Mesodermal cell (in vitro differentiated cells): ENCODE measurements around the gene MGMT.

ENCODE experiments used
- H3K27ac ChIP-seq: 2 replicates; pipeline ENCODE4 v1.7.0; 2013; ENCODE audit warnings: mild to moderate bottlenecking, low read depth, low read length, moderate library complexity; ENCODE audit not compliant: severe bottlenecking
- H3K36me3 ChIP-seq: 2 replicates; pipeline ENCODE4 v1.7.1; 2013; ENCODE audit warnings: mild to moderate bottlenecking, low read length, moderate library complexity; ENCODE audit not compliant: control insufficient read depth, insufficient read depth
- H3K4me1 ChIP-seq: one replicate; pipeline ENCODE4 v1.7.1; 2013; ENCODE audit warnings: mild to moderate bottlenecking, low read length; ENCODE audit not compliant: insufficient read depth, control insufficient read depth, poor library complexity, severe bottlenecking
- H3K4me3 ChIP-seq: 2 replicates; pipeline ENCODE4 v1.7.0; 2013; ENCODE audit warnings: low read length, control low read depth, mild to moderate bottlenecking; ENCODE audit not compliant: insufficient read depth, poor library complexity, severe bottlenecking; ENCODE audit errors: extremely low read depth
- H3K9me3 ChIP-seq: 2 replicates; pipeline ENCODE4 v1.7.1; 2013; ENCODE audit warnings: mild to moderate bottlenecking, low read length, moderate library complexity; ENCODE audit not compliant: control insufficient read depth
- WGBS, 2 experiments: methylation state at CpG; one replicate each; pipeline ENCODE4 v1.1.5; 2013; ENCODE audit warnings: missing lambda C conversion rate in 2 of 2; ENCODE audit not compliant: insufficient coverage in 2 of 2; 5-methylcytosine and 5-hydroxymethylcytosine counted together

MGMT gene

DNA sequence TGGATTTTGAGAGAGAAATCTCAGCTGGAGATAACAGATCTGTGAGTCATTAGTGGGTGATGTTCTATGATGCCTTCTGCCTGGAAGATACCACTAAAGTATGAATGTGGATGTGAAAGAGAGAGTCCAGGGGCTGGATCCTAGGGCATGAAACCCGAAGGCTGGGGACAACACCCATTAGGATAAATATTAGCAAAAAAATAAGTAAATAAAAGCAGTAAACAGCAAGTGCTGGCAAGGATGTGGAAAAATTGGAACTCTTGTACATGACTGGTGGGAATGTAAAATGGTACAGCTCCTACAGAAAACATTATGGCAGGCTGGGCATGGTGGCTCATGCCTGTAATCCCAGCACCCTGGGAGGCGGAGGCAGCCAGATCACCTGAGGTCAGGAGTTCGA is 16.6 kb upstream of the MGMT start:
- peaks cover 4% of the 10 kb centered on the region for H3K4me1 ChIP-seq

DNA sequence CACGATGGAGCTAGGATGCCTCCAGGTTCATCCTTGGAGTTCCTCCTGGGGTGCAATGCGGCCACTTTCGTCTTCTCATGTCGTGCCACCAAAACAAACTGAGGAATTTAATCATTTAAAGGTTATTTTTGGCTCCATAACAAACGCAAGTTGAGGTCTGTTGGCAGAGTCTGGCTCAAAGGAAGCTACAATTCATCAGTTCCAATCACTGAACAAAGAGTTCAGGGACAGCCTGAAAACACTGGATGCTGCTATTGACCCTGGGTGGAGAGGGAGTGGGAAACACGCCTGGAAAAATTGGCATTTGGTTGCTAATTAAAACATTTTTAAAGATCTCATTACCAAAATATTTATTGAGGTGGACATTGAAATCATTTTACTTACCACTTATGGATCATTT is 11.4 kb upstream of the MGMT start:
- 92 to 96% methylated on average over 5 of the region's 6 CpGs for WGBS, 2 experiments
- Histone ChIP-seq H3K36me3 (no peaks in the 10 kb centered on the region), H3K4me3 (no peak overlapping the region), H3K9me3 (no peaks in the 10 kb centered on the region), H3K27ac (no peak overlapping the region), H3K4me1 (peaks cover under 1% of the 10 kb centered on the region)

More for the DNA sequence above, 16.6 kb upstream of the MGMT start:
- Histone ChIP-seq H3K36me3 (no peaks in the 10 kb centered on the region), H3K27ac (no peak overlapping the region), H3K4me3 (no peak overlapping the region), H3K9me3 (no peaks in the 10 kb centered on the region)
- WGBS, 2 experiments: 86 to 100% methylated on average over 2 of the region's 3 CpGs

DNA sequence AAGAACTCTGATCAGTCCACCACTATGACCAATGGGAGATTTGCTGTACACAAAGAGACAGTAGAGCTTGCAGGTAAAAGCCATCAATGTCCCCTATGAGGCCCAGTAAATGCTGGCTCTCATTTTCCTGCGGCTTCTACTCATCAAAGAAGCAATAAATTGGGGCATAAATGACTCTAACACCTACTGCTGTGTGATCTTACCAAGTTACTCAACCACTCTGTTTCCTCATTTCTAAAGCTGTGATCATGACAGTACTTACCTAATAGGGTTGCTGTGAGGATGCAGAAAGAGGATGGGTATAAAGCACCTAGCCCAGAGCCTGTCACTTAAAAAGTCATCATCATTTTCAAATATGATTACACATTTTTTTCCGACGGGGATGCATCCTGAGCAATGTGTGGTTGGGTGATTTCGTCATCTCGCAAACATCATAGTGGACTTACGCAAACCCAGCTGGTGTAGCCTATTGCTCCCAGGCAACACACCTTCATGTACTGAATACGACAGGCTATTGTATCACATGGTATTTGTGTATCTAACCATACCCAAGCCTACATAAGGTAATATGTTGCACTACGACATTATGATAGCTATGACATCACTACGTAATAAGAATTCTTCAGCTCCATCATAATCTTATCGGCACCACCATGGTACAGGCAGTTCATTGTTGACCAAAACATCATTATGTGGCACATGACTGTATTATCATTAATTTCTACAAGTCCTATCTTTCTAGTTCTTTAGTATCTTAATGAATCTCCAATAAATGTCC is 7.1 kb upstream of the MGMT start:
- H3K4me3 ChIP-seq: no peak overlapping the region
- no peaks in the 10 kb centered on the region for H3K9me3 ChIP-seq
- H3K27ac ChIP-seq: no peak overlapping the region
- 94 to 97% methylated on average over 4 to 10 of the region's 10 CpGs for WGBS, 2 experiments
- H3K4me1 ChIP-seq: no peaks in the 10 kb centered on the region
- H3K36me3 ChIP-seq: no peaks in the 10 kb centered on the region

DNA sequence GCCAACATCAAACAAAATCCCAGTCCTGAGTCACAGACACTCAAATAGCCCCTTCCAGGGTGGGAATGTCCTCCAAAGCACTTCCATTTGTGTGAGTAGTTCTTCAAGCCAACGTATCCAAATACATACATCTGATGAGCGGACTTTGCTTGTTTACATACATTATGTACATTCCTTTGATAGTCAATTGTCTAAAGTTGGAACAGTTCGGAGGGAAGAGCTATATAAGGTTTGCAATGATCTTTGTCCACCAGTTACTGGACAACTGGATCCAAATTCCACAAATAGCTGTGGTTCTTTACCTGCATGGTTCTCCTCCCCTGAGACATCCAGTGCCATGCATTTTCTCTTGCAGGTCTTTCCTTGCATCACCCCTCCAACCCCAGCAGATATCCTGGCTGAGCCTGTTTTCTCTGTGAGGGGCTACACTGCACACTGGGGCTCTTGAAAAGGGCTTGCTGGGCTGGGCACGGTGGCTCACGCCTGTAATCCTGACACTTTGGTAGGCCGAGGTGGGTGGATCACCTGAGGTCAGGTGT is 4.7 kb upstream of the MGMT start:
- WGBS, 2 experiments: 87 to 90% methylated on average over 3 of the region's 6 CpGs
- H3K4me1 ChIP-seq: no peaks in the 10 kb centered on the region
- no peak overlapping the region for H3K27ac ChIP-seq
- H3K9me3 ChIP-seq: no peaks in the 10 kb centered on the region
- no peaks in the 10 kb centered on the region for H3K36me3 ChIP-seq
- no peak overlapping the region for H3K4me3 ChIP-seq

DNA sequence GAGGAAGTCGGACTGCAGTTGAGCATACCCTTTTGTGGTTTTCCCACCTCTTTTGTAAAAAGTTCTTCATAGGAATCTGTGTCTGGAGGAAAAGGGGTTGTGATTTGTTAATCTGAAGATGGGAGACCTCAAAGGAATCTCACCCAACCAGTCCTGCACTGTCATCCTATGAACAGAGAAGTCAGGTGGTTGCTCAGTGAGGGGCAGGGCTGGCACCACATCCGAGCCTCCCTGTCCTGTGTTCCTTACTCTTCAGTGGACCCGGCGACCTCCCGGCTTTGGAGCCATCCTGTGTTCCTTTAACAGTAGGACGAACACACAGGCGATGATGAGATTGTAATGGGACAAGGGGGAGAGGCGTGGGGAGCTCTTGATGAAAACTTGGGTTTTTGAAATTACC is 2.8 kb upstream of the MGMT start:
- no peak overlapping the region for H3K27ac ChIP-seq
- 91 to 96% methylated on average over 7 to 8 of the region's 8 CpGs for WGBS, 2 experiments

DNA sequence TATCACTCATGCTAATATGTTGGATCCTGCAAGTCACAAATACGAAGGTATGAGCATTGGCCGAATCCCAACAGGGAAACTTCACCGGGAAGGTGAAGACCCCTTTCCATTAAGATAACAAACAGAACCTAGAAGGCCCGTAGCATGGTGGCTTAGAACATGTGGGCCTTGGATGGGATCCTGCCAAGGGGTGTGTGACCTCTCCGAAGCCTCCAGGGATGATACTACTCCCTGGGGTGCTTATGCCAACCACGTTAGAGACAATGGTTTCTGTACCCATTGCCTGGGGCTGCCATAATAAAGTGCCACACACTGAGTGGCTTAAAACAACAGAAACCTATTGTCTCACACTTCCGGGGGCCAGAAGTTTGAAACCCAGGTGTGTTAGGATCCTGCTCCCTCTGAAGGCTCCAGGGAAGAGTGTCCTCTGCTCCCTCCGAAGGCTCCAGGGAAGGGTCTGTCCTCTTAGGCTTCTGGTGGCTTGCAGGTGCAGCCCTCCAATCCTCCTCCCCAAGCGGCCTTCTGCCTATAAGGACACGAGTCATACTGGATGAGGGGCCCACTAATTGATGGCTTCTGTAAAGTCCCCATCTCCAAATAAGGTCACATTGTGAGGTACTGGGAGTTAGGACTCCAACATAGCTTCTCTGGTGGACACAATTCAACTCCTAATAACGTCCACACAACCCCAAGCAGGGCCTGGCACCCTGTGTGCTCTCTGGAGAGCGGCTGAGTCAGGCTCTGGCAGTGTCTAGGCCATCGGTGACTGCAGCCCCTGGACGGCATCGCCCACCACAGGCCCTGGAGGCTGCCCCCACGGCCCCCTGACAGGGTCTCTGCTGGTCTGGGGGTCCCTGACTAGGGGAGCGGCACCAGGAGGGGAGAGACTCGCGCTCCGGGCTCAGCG is 992 bp upstream of the MGMT start:
- H3K4me3 ChIP-seq: peak overlapping the region; percentile 19
- H3K36me3 ChIP-seq: no peaks in the 10 kb centered on the region
- no peaks in the 10 kb centered on the region for H3K4me1 ChIP-seq
- 91 to 92% methylated on average over 16 of the region's 21 CpGs for WGBS, 2 experiments
- H3K9me3 ChIP-seq: no peaks in the 10 kb centered on the region
- H3K27ac ChIP-seq: no peak overlapping the region

More for the DNA sequence above, 2.8 kb upstream of the MGMT start:
- Histone ChIP-seq H3K36me3 (no peaks in the 10 kb centered on the region), H3K4me3 (no peak overlapping the region), H3K4me1 (no peaks in the 10 kb centered on the region), H3K9me3 (no peaks in the 10 kb centered on the region)

DNA sequence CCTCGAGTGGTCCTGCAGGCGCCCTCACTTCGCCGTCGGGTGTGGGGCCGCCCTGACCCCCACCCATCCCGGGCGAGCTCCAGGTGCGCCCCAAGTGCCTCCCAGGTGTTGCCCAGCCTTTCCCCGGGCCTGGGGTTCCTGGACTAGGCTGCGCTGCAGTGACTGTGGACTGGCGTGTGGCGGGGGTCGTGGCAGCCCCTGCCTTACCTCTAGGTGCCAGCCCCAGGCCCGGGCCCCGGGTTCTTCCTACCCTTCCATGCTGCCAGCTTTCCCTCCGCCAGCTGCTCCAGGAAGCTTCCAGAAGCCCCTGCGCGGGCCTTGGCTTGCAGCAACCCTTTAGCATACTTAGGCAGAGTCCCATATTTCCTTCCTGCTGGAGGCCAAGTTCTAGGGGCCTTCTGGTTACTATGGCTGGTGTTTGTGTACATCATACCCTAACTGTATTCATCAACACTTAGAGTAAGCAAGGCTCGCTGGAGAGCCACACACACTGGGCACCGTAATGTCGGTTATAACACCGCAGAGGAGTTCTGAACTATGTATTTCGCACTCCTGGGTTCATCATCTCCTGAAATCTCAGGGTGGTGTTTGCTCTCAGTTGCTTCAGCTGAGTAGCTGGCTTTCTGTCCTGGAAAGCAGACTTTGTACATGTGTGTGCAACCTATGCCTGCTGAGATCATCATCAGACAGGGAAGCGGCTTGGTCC is 471 bp downstream of the MGMT start:
- Histone ChIP-seq H3K36me3 (no peaks in the 10 kb centered on the region), H3K9me3 (no peaks in the 10 kb centered on the region), H3K27ac (no peak overlapping the region), H3K4me3 (peak overlapping the region; percentile 54), H3K4me1 (no peaks in the 10 kb centered on the region)
- 63 to 69% methylated on average over 18 to 20 of the region's 25 CpGs for WGBS, 2 experiments

GRCh38 chr10:129468187-129468586 is 1.1 kb downstream of the MGMT start:
- 92 to 98% methylated on average over 5 of the region's 9 CpGs for WGBS, 2 experiments
- Histone ChIP-seq H3K9me3 (no peaks in the 10 kb centered on the region), H3K36me3 (no peaks in the 10 kb centered on the region), H3K4me3 (no peak overlapping the region), H3K4me1 (no peaks in the 10 kb centered on the region), H3K27ac (no peak overlapping the region)

DNA sequence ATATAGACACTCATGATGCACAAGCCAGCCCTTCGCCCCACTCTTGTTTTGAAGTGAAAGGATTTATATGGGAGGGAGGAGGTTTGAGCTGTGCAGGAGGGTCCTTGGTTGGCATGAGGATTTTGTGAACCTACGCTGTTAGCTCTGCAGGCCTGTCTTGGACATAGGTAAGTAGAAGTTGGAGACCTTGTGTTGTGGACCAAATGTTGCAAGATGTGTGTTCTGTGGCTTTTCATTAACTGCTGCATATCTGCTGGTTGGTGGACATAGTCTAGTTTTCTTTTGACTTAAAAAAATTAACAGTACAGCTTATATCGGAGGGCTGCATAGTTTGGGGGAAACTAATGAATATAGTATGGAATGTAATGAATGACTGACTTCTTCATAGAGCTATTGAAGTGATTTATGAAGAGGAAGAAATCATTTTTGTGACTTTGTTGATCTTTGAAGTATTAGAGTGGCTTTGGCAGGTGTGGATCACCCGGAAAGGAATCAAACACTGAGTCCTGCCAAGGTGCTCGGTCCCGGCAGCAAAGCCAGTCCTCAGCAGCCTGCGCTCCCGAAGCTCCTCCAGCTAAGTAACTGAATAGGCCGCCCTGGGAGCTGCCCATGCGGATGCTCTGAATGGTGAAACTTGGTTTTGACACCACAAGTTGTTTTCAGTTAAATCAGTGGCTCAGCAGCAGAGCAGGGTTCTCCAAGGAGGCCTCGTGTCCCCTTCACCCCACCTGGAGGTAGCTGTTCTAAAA is 3.2 kb downstream of the MGMT start:
- H3K4me3 ChIP-seq: no peak overlapping the region

More for the DNA sequence above, 3.2 kb downstream of the MGMT start:
- no peaks in the 10 kb centered on the region for H3K36me3 ChIP-seq
- H3K4me1 ChIP-seq: no peaks in the 10 kb centered on the region
- H3K27ac ChIP-seq: no peak overlapping the region
- H3K9me3 ChIP-seq: no peaks in the 10 kb centered on the region
- WGBS, 2 experiments: 71 to 72% methylated on average over 9 of the region's 11 CpGs
